Heart left ventricle (tissue), 13 donors: ENCODE results near the gene RTN4RL2.

ENCODE experiments used
- POLR2A ChIP-seq, 2 donors: fragments of 450-650 bp; IDR thresholded peaks; one replicate each; pipeline ENCODE4 v1.6.1; 2017; ENCODE audit warnings: antibody characterized with exemption in 2 of 2, mild to moderate bottlenecking in 2 of 2, moderate library complexity in 2 of 2
- TF ChIP-seq, protein P1 (sequence below), 12 donors: fragments of 200-600 bp; sonication (generic) in 4 of 12; IDR thresholded peaks; one replicate each; pipeline versions ENCODE4 v1.5.0 to v1.8.0; 2018 to 2022; ENCODE audit warnings: antibody characterized with exemption in 12 of 12, mild to moderate bottlenecking in 5 of 12
- donor health status: ischemic (EF 13 %, LVEDD 7.1; RV severe dilation, severe dysfunction).
- donor health status: DM: no; HTN: yes; CAD: no.
- donor health status: DM: no; HTN: no; CAD: no.
- donor health status: ischemic (EF 25% LVEDD 6.9; RV normal size, moderate dysfunction).
- donor health status: ischemic (EF 25% LVEDD 5.7; RV mildly dilated, moderate dysfunction).
- donor health status: ischemic (EF 35%, LVEDD 5.7; RV mildly dilated, moderate dysfunction).
- donor health status: nonischemic (EF 11% LVEDD 7.7; RV severe dilation, severe dysfunction).
- donor health status: DM: yes; HTN: yes; CAD: no.
- donor health status: PGD.
- donor health status: ischemic (EF 29% LVEDD 5.4; RV normal size, mild dysfunction).
- donor health status: nonischemic (EF 23%, LVEDD 6.1; RV moderate dilation, normal function).

DNA sequence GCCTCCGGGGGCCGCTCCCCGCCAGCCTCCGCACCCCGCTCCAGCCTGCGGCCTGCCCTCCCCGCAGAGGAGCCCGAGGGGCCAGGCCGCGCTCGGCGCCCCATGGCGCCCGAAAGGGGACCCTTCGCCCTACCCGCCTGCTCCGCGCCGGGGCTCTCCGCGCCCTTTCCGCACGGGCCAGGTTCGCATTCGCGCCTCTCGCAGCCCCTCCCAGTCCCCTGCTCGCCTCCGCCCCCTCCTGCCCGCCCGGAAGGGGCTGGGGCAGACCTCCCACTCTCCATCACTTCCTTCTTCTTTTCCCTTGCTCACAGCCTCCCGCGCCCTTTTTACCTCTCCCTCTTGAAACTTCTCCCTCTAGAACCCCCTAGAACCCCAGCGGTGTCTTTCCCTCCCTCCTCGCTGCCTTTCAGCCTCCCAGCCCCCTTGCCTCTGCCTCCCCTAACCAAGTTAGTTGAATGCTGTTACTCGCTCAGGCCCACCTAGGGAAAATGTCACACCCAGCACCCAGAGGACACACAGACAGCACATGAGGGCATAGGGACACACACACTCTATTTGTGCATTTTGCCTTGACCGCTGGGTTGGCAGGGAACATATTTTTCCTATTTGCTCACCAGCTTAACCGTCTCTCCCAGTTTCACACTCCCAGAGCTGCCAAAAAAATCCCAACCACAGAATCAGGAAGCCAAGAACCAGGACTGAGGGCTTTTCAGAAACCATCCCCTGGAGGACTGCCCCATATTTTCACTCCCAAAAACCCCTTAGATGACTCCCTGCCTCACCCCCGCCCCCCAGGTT lies 33.2 kb upstream of the RTN4RL2 start, which contains the start of gene SLC43A3:
- TF ChIP-seq, protein P1, sequence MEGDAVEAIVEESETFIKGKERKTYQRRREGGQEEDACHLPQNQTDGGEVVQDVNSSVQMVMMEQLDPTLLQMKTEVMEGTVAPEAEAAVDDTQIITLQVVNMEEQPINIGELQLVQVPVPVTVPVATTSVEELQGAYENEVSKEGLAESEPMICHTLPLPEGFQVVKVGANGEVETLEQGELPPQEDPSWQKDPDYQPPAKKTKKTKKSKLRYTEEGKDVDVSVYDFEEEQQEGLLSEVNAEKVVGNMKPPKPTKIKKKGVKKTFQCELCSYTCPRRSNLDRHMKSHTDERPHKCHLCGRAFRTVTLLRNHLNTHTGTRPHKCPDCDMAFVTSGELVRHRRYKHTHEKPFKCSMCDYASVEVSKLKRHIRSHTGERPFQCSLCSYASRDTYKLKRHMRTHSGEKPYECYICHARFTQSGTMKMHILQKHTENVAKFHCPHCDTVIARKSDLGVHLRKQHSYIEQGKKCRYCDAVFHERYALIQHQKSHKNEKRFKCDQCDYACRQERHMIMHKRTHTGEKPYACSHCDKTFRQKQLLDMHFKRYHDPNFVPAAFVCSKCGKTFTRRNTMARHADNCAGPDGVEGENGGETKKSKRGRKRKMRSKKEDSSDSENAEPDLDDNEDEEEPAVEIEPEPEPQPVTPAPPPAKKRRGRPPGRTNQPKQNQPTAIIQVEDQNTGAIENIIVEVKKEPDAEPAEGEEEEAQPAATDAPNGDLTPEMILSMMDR (IDR thresholded peaks at IDR 0.05) = peak in 2 of 12 donors; percentile 4 to 21
- TF ChIP-seq POLR2A (IDR thresholded peaks at IDR 0.05) = peak in 1 of 2 donors; percentile 28
